HG02798 (cell line): ENCODE measurements around the gene ADGRG3.
"Not testable (repeated sequence)": the region's sequence is repeated elsewhere in the genome, so short reads cannot be mapped to it uniquely, and the experiment has no call there.

Experiments
- ATAC-seq: cut with Tn5 transposase; IDR thresholded peaks from one replicate; pipeline ENCODE4 v1.9.1; 2021; ENCODE audit warnings: mild to moderate bottlenecking; ENCODE audit not compliant: unreplicated experiment, poor library complexity

Gene ADGRG3

DNA sequence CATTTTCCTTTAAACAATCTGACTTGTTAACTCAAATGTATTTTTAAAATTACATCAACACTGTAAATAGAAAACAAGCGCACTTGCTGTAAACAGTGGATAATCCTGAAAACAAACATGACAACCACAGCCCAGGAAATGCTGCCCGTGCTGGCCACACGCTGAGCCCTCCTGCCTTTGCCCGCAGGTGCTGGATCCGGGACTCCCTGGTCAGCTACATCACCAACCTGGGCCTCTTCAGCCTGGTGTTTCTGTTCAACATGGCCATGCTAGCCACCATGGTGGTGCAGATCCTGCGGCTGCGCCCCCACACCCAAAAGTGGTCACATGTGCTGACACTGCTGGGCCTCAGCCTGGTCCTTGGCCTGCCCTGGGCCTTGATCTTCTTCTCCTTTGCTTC is 6.6 kb upstream of the ADGRG3 start:
- ATAC-seq: no peak

DNA sequence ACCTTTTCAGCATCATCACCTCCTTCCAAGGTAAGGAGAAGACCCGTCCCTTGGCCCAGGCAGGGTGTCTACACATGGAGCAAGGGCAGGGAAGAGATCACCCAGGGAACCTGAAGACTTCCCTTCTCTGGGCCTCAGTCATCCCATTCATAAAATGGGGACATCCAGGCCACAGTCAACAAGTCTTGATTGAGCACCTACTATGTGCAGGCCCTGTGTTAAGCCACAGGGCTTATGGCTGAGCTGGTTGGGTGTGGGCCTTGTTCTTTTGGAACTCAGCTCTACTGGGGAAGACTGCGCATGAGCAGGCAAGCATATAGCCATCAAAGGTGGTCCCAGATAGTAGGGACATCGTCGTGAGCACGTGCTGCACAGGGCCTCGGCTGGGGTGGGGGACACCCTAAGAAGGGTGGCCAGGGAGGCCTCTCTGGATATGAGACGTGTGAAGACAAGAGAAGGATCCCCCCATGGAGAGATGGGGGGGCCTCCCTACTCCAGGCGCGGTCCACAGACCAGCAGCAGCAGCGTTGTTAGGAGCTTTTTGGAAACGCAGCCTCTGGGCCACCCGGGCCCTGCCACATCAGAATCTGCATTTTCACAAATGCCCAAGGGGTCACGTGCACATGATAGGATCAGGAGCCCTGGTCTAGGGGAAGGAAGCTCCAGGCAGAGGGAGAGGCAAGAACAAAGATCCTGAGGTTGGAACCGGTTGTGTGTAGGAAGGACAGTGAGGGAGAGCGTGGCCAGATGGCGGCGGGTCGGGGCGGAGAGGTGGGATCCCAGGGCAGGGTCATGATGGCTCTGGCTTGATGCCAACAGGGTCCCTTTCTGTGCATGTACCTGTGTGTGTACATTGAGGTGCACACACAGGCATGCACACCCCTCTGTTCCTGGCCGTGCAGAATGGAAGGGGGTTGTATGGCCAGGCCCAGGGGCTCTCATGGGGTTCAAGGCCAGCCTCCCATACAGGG is 5.9 kb upstream of the ADGRG3 start:
- ATAC-seq: no peak

DNA sequence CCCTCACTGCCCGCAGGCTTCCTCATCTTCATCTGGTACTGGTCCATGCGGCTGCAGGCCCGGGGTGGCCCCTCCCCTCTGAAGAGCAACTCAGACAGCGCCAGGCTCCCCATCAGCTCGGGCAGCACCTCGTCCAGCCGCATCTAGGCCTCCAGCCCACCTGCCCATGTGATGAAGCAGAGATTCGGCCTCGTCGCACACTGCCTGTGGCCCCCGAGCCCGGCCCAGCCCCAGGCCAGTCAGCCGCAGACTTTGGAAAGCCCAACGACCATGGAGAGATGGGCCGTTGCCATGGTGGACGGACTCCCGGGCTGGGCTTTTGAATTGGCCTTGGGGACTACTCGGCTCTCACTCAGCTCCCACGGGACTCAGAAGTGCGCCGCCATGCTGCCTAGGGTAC is 4.7 kb upstream of the ADGRG3 start:
- ATAC-seq: no peak

DNA sequence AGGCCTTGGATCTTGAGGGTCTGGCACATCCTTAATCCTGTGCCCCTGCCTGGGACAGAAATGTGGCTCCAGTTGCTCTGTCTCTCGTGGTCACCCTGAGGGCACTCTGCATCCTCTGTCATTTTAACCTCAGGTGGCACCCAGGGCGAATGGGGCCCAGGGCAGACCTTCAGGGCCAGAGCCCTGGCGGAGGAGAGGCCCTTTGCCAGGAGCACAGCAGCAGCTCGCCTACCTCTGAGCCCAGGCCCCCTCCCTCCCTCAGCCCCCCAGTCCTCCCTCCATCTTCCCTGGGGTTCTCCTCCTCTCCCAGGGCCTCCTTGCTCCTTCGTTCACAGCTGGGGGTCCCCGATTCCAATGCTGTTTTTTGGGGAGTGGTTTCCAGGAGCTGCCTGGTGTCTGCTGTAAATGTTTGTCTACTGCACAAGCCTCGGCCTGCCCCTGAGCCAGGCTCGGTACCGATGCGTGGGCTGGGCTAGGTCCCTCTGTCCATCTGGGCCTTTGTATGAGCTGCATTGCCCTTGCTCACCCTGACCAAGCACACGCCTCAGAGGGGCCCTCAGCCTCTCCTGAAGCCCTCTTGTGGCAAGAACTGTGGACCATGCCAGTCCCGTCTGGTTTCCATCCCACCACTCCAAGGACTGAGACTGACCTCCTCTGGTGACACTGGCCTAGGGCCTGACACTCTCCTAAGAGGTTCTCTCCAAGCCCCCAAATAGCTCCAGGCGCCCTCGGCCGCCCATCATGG is 4.0 kb upstream of the ADGRG3 start:
- no peak for ATAC-seq

DNA sequence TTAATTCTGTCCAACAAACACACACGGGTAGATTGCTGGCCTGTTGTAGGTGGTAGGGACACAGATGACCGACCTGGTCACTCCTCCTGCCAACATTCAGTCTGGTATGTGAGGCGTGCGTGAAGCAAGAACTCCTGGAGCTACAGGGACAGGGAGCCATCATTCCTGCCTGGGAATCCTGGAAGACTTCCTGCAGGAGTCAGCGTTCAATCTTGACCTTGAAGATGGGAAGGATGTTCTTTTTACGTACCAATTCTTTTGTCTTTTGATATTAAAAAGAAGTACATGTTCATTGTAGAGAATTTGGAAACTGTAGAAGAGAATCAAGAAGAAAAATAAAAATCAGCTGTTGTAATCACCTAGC is 3.5 kb upstream of the ADGRG3 start:
- no peak for ATAC-seq

DNA sequence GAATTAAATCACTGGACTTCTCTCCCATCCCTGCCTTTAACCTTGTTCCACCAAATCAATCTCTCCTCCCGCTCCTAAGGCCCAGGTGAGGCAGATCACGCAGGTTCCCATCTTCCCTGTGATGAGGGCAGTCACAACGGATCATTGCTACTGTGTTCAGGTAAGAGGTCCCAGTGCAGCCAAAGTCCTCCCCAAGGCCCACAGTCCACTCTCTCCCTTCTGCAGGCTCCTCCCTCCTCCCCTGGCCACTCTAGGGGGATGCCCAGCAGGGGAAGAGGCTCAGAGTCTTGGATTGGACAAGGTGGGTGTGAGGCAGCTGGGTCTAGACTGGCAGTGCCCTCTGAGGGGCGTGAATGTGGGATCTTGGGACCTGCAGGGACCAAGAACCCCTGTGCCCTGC is 2.6 kb upstream of the ADGRG3 start:
- no peak for ATAC-seq

DNA sequence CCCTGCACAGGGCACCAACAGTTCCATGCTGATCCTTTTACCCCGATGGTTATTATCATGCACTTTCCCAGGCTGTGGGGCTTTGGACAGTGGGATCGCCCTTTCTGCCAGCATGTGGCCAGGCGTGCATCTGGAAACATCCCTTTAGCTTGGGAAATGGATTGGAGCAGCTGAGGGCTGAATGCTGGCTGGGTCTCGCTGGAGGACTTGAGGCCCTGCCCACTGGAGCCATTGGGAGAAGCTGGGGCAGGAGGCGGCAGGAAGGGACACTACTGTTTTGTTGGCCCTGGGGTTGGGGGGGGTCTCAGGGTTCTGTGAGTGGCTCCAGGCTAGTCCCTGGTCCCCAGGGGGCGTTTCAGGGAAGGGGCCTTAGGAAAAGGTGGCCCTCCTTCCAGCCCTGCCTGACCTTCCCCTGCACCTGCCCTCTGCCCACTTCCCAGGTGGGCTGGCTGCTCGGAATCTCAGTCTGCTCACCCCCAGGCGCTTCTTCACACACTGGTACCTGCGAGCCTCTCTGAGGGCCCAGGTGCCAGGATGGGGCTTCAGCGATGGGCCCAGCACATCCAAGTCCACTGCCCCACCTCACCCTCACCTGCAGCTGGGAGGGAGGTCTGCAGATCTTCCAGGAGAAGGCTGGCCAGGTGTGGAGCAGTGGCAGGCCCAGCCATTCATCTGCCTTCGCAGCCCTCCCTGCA is 1.6 kb upstream of the ADGRG3 start:
- ATAC-seq: no peak

DNA sequence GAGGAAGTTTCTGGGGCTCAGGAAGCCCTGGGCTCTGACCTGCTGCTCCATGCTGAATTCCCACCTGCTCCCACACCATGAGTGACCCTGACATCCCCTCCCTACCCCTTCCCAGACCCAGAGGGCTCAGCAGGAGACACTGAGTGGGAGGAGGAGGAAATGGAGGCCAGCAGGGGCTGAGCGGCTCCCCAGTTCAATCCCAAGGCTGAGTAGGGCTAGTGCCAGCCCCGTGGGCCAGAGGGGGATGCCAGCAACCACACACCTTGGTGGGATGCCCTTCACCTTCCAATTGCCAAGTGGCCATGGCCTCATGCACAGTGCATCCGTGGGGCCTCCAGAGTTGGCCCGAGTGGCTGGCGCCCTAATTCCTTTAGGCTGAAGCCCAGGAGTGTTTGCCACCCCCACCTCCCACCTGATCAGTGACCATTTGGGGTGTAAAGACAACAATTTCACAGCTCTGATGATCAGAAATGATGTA is 1.0 kb upstream of the ADGRG3 start:
- no peak for ATAC-seq

DNA sequence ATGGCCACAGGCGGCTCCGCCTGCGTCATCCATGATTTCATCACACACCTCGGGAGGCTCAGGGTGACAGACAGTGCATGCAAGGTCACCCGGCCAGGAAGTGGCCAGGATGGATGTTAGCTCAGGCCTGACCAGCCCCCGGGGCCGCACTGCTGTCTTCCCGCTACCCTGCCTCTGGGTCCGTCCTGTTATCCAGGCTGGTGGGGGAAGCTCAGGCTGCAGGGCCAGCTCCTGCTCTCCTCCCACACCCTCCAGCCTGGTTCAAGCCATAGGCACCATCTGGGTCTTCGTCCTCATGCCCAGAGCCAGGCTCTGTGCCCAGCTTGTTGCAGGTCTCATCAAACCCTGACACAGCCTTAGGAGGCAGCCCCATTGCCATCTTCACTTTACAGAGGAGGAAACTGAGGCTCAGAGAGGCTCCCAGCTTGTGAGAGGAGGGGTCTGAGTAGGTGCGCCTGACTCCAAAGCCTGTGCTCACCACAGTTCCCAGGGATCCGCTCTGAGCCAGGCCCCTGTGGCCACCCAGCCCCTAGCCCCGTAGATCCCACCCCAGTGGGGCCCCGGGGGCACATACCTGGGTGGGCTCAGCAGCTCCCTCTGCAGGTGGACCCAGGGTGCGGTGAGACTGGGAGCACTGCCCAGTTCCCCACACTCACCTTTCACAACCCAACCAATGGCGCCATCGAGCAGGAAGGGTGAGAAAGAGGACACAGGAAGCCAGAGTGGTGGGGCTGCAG is 412 bp upstream of the ADGRG3 start:
- ATAC-seq: no peak

DNA sequence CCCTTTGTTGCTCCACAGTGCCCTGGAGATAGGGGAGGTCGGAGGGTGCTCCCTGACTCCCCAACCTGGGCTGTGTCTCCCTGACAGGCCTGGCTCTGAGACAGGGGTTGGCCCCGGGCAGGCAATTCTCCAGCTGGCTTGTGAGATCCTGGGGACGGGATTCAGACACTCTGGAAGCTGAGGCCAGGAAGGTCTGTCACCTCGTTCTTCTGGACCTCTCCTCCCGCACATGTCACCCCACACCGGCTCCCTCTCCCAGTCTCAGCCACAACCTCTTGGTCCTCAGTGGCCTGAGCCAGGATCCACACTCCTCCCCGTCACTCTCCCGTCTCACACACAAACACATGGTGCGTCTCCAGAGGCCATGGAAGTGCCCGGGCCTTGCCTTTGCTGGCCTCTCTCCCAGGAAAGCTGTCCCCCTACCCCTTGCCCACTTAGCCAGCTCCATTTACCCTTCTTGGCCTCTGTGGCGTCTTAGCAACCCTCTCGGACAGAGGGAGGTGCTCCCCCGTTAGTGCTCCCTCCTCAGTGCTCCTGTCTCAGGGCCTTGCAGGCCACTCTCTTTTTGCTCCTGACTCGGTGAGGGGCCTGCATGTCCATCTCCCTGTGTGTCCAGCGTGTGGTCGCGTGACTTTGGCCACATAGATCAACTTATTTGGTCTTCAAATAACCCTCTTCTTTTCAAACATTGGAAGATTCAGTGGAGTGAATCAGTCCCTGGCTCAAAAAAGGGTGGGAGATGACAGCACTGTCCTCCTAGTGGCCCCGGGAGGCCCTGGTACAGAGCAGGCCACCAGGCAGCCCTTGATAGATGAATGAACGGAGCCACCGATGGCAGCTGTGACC is 747 bp downstream of the ADGRG3 start:
- no peak for ATAC-seq

DNA sequence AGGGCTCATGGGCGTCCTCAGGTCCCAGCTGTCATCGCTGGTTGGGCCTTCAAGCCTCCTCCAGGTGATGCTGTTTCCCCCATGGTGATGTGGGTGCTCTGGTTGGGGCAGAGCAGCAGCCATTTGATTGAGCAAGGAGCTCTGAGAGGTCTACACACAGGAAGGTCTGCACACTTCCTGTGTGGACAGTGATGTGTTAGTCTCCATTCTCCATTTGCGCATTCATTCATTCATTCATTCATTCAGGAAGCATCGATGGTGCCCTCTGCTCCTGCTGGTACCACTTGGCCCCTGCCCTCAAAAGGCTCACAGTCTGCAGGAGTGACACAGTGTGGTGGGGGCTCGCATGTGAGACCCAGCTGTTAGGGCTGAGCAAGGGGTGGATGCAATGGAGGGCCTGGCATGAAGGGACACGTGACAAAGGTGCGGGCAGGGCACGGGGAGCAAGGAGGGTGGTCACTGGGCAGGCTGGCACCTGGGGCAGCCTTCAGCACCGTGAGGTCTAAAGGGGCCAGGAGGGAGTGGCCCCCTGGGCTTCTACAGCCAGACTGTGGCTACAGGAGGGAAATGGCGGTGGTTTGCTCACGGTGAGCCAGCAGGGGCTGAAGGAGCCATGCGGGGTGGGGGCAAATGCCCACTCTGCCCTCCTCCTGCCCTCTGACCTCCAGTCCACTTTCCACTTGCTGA is 1.5 kb downstream of the ADGRG3 start:
- no peak for ATAC-seq

DNA sequence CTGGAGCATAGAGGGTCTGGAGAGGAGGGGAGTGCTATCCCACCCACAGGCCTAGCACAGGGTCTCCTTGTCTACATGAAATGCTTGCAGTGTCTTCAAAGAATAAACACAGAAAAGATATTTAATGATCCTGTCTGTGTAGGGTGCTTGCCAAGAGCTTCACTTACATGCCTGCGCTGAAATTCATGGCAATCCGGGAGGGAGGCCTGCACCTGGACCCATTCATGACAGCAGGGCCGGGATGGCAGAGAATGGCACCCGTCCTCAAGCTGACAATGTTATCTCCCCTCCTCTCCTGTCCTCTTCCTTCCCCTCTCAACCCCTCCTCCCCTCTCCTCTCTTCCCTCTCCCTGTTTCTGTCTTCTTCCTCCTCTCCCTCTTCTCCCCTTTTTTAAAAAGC is 2.1 kb downstream of the ADGRG3 start:
- no peak for ATAC-seq

DNA sequence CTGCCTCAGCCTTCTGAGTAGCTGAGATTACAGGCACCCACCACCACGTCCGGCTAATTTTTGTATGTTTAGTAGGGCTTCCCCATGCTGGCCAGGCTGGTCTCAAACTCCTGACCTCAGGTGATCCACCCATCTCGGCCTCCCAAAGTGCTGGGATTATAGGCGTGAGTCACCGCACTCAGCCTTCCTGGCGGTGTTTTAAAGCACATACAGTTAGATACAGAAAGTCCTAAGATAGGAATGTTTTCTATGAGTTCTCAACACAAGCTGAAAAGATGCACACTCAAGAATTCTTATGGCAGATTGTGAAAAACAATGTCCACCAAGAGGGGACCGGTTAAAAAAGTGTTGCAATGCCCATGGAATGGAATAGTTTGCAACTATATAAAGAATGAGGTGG is 3.3 kb downstream of the ADGRG3 start:
- not testable (repeated sequence) for ATAC-seq

DNA sequence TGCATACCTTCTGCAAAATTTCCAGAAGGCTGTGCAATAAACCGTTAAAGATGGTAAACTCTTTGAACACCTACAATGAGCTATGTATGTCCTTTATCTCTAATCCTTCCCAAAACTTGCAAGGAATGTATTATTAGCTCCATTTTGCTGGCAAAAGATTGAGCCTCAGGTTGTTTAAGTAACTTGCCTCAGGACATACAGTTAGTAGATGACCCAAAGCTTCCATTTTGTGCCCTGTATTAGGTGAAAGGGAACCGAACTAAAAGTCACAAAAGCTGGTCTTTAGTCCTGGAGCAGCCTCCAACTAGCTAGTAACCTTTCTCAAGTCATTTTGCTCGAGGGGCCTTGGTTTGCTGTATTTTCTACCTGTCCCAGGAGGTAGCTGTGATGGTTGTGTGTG is 4.3 kb downstream of the ADGRG3 start:
- ATAC-seq: no peak

DNA sequence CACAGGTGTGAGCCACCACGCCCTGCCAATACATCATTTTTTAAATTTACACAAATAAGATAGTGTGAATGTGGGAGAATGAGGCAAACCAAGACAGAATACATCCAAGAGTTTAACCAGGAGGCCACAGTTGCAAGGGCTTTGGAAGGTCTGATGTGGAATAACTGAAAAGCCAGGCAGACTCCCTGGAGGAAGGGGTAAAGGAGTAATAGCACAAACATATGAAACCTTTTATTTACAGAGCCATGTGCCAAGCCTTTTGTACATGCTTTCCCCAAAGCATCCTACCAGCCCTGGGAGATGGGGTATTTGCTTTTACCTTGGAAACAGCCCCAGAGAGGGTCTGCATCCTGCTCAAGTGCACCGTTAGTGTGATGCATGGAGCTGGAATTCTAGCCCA is 4.7 kb downstream of the ADGRG3 start:
- ATAC-seq: no peak

DNA sequence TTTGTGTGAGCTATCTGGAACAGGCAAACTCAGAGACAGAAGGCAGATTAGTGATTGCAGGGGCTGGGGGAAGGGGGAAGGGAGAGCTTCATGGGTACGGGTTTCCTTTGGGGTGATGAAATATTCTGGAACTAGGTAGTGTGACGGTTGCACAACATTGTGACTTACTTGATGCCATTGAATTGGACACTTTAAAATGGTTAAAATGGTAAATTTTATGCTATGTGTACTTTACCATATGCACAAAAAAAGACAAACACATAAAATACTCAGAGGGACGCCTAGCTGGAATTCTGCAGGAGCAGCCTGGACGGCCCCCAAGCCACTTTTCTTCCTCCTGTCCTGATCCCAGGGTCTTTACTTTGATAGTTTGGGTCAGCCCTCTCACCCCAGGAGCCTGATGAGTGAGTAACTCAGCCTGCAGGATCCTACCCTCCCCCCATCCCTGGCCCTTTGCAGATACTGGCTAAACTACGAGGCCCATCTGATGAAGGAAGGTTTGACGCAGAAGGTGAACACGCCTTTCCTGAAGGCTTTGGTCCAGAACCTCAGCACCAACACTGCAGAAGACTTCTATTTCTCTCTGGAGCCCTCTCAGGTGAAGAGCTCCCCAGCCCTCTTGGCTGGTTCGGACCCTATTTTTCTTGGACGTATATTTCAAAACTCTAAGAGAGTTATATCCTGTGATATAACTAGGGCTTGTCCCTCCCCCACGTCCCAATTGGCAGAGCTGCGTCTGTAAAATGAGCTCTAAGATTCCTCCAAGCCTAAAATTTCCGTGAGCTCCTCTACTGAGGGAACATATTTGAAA is 7.8 kb downstream of the ADGRG3 start:
- no peak for ATAC-seq

DNA sequence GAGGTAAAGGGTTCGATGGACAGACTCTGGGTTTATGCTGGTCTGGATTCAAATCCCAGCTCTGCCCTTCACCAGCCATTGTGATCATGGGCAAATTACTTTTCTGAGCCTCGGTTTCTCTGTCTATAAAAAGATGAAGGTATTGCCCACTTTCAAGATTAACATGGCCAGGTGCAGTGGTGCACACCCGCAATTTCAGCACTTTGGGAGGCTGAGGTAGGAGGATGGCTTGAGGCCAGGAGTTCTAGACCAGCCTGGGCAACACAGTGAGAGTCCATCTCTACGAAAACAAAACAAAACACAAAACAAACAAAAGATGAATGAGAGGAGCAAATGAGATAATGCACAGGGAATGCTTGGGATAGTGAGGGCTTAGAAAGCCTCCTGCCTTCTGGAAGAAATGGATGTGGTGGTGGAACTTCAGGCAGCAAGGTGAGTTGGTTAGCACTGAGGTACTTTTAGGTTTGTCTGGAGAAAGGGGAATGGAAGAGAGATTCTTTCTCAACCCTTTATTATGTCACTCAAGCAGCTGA is 8.5 kb downstream of the ADGRG3 start:
- ATAC-seq: no peak
